AML-193 (cell line): ENCODE results near the gene IGSF21.
"Not testable (repeated sequence)": the region's sequence is repeated elsewhere in the genome, so short reads cannot be mapped to it uniquely, and the experiment has no call there.

ENCODE experiments used
- DNase-seq, 2 experiments: peaks; one replicate each; lab custom pipeline; 2025; lab: John Stamatoyannopoulos, UW

IGSF21 gene

GRCh38 chr1:18145851-18146618, 38.4 kb downstream of the IGSF21 start:
- DNase-seq, result no peak

DNA sequence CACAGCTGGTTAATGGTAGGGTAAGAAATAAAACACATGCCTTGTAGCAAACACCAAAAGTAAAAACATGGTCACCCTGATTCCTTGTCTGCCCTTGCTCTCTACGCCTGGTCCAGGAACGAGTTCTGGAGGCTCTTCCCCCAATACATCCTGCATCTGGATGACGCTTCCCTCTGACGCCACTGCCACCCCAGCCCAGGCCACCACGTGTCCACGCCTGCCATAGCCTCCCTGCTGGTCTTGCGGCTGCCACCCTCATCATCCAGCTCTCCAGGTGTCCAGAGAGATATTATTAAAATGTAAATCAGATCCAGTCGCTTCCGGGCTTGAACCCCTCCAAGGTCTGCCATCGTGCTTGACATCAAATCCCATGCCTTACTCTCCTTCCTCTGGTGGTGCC, 39.3 kb downstream of the IGSF21 start:
- DNase-seq, result no peak

- DNase-seq, result no peak
Measured at GRCh38 chr1:18147672-18148071, 40.1 kb downstream of the IGSF21 start.

DNA sequence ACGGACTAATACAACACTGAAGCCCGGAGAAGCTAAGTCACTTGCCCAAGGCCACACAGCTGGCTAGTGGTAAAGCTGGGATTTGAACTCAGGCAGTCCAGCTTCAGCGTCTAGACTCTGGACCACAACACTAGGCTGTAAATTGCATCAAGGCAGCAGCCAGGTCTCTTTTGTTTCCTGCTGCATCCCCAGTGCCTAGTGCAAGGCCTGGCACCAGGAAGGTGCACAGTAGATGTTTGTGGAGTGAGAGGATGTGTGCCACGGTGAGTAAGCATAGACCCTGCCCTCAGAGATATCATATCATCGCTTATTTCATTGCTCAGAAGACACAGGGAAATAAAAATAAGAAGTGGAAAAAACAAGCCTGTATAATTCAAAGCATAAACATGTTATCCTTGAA, 40.9 kb downstream of the IGSF21 start:
- DNase-seq, result no peak

DNA sequence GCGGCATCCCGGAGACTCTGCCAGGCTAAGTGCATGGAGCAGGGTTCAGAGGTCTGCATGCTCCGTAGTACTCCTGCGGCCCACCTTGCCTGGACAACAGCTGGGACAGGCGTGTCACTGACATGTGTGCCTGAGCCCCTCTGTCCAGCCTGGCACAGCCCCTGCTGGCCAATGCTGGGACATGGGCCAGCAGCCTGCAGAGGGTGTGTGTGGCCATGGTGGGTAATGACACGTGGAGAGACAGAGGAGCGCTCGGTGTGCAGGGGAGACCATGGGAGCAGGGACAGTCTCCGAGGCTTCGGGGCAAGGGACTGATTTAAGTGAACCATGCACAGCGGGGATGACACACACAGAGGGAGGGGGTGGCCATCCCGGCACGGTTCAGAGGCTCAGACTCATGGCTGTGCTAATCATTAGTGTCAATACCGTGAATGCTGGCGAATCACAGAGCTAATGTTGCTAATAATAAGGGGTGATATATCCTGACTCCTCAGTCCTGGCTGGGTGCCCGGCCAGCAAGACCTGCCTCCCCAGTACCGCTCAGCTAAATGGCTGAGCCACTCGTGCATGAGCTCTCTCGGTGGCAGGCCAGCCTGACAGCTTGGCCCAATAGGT, 41.5 kb downstream of the IGSF21 start:
- DNase-seq, result no peak

- no peak for DNase-seq
Measured at GRCh38 chr1:18151436-18152122, 44.0 kb downstream of the IGSF21 start.

DNA sequence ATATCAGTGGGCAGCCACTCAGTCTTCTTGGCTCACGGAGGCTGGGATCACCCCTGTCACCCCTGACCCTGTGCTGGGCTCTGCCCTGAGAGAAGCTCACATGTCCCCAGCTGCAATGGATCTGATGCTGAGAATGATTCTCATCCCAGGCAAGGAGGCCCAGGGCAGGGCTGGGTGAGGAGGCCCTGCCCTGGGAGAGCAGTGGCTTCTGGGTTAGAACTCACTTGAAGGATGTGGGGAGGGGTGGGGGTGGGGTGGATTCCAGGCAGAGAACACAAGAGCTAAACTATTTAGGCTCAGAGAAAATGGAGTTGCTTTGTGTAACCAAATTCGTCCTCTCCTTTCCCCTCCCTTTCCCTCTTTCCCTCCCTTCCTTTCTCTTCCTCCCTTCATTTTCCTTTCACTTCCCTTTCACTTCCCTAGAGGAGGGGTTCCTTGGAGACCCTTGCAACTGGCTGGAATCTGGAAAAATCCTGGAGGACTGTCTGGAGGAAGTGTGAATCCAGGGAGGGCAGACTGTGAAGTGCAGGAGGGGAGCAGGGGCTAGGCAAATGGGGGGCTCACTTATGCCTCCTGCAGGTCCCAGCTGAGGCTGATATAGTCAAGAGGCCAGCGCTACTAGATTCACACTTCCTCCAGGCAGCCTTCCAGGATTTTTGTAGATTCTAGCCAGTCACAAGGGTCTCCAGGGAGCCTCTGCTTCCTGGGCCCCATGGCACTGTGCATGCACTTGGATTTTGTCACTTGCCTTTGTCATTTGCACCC, 47.0 kb downstream of the IGSF21 start:
- no peak for DNase-seq

DNA sequence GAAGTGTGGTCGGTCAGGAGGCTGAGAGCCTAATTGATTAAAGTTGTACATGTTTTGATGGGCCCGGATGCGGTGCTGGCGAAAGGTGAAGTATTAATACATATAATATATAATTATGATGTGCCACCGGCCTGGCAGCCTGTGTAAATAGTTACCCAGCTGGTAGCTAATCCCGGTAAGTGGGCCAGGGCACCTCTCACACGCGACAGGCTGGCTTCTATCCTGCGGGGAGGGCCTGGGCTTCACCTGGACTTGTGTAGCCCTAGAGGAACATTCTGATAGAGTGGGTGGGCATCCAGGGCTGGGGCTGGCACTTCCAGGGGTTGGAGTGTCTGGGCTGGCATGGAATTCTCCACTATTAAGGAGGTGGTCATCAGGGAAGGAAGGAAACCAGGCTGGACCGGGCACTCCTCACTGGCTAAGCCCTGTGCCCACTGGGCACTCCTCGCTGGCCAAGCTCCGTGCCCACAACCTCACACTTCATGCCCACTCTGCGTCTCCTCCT, 48.3 kb downstream of the IGSF21 start:
- no peak for DNase-seq

DNA sequence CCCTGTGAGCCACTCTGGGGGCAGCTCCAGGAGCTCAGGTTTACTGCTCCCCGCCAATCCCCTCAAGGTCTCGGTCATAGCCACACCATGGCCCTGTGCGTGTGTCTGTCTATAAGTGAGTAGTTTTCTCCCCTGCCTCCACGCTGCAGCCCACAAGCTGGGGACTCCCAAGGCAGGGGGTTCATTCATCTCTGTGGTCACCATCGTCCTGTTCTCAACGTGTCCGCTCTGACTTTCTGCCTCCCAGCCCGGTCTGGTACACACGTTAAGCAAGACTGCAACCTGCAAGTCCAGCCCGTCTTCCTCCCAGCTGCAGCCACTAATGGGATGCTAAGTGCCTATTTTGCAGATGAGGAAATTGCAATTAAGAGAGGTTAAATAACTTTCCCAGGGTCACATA, 49.8 kb downstream of the IGSF21 start:
- DNase-seq, result no peak

DNA sequence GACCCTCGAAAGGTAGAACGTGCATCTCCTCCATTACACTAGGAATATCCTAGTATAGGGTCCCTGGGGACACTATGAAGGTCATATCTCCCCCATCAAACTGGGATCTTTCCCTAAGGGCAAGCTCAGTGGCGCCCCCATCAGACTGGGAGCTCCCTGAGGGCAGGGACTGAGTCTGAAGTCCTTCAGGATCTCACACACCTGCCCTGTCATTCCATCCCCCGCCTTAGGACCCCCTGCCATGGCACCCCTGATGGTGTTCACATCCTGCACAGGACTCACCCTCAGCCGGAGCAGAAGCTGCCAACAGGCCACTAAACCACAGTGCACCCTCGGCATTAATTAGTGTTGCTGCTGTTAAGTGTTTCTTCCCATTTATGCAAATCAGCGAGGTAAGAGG, 50.4 kb downstream of the IGSF21 start:
- no peak for DNase-seq

GRCh38 chr1:18158714-18159113, 51.1 kb downstream of the IGSF21 start:
- no peak for DNase-seq

DNA sequence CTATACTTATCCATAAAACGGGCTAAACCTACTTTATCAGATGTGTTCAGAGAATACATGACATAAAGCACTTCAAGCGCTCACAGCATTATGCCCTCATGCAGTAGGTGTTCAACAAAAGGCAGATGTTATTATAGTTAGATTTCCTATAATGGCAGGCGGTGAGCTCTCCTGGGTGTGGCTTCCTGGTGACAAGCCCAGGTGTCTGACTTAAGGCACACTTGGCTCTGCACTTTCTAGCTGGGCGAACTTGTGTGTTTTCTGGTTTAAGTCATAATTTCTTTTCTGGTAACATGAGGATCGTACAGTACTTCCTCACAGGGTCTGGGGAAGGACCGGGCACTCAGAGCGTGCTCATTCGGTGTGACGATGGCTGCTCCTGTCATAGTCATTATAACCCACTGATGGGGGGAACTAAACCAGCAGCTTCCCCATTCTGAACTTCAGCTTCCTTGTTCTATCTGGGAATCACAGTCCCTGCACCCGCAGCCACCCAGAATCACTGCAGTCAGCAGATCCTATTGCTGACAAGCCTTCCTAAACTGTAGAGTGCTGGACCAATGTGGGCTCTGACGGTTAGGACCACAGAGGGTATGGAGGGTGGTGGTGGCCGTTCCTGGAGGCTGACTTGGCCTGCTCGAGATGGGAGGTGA, 52.8 kb downstream of the IGSF21 start:
- no peak for DNase-seq

GRCh38 chr1:18161690-18162089, 54.1 kb downstream of the IGSF21 start:
- no peak for DNase-seq

GRCh38 chr1:18165640-18166039, 58.0 kb downstream of the IGSF21 start:
- DNase-seq, result not testable (repeated sequence)

GRCh38 chr1:18166341-18166740, 58.7 kb downstream of the IGSF21 start:
- no peak for DNase-seq

DNA sequence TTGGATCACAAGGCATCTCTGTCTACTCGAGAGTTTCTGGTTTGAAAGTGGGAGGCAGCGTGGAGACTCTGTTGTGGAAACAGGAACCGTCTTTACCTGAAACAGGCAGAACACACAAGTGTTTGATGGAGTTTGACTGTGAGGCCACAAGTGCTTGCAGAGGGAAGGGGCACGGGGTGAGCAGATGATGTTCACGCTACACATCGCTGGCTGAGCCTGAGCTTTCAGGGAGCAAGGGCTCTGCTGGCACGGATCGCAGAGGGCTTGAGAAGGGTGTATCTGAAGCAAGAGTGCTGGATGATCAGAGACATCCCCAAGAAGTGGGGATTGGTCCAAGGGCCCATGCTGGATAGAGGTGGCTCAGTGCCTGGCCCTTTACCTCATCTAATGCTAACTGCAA, 59.3 kb downstream of the IGSF21 start:
- DNase-seq, result no peak

GRCh38 chr1:18170444-18170843, 62.8 kb downstream of the IGSF21 start:
- DNase-seq, result no peak

- no peak for DNase-seq
Measured at GRCh38 chr1:18174037-18174436, 66.4 kb downstream of the IGSF21 start.

GRCh38 chr1:18175051-18175450, 67.5 kb downstream of the IGSF21 start:
- DNase-seq, result no peak

DNA sequence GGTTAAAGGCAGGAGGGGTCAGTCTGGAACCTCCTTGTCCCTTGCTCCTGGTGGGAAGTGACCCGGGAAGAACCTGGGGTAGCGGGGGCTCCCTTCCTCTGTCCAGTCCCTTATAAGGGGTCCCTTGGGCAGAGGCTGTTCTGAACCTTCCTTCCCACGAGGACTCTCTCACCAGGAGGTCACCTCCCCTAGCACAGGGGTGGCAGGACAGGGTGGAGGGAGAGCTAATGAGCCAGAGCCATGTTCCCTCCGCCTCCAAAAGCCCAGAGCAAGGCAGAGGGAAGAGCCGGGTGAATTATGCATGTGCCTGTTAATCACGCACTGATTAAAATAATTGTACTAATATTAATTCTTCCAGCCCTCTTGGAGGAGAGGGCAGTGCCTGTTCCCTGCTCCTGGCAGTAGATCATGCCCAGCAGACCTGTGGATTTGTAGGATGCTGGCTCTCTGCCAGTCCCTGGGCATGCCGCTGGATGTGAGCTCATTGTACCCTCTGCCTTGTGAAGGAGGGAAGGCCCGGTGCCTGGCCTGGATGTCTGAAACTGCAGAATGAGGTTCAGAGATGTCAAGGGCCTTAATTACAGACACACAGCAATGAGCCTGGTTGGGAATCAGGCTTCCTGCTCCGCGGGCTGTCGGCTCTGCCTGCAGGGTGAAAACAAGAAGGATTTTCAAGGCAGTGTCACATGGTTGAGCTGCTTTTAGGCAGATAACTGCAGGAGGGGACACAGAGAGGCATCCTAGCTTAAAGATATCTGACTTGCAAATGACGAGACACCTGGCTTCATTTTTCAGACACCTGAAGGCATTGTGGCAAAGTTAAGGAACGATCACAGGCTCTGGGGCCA, 68.2 kb downstream of the IGSF21 start:
- no peak for DNase-seq

- no peak for DNase-seq
Measured at GRCh38 chr1:18176619-18177018, 69.0 kb downstream of the IGSF21 start.
